GM12801 (cell line): ENCODE measurements around the gene KCNJ15.

Source experiments
- CTCF ChIP-seq: IDR thresholded peaks from one replicate; pipeline ENCODE4 v1.5.1; 2011; ENCODE audit warnings: control low read depth; ENCODE audit not compliant: insufficient read length; ENCODE audit errors: extremely low read depth

KCNJ15 gene

GRCh38 chr21:38325731-38326420 is 69.1 kb downstream of the KCNJ15 start:
- no peak for TF ChIP-seq CTCF

DNA sequence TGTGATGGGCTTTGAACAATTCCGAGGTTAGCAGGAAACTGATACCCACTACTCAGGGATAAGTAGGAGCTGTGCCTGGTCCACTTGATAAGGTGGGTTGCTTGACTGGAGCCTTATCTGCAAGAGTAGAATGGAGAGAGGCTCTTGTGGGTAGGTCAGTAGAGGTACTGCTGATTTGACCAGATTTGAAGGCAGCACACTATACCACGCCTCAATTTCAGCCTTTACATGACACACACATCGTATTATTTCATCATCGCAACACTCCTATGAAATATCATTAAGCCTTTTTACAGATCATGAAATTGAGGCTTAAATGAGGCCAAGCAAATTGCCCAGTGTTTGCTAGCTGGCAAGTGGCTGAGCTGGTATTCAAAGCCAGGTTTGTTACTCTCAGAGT is 69.6 kb downstream of the KCNJ15 start:
- TF ChIP-seq CTCF = no peak

GRCh38 chr21:38326899-38327298 is 70.1 kb downstream of the KCNJ15 start:
- TF ChIP-seq CTCF = no peak

DNA sequence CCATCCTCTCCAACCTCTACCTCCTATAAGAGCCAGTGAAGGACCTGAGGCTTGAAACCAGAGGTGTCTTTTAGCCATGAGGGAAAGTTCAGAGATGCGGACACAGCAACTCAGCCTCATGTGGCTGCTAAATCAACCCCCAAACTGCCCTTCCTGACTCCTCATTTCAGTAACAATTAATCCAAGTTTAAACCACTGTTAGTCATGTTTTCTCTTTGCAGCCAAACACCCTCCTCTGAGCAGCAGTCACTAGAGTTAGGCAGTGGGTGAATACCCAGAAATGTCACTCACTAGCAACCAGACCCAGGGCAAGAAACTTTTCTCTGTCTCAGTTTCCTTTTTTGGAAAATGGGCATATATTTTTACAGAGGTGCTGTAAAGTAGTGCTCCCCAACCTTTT is 71.2 kb downstream of the KCNJ15 start:
- TF ChIP-seq CTCF = no peak

DNA sequence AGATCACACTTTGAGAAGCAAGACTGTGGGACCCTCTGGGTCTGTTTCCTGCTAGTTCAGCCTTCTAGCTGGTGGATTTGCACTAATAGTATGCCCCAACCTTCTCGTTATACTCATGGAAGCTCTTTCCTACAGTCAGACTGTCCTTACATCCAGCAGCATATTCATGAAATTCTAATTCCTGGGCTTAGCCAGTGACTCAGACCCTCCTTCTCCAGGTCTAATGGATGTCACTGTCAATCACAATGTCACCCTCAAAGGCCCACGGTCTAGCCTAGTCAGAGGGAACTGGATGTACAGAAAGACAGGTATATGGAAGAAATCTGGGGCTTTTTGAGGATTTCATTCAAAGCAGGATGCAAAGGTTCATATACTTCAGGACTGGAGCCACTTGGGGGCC is 72.4 kb downstream of the KCNJ15 start:
- no peak for TF ChIP-seq CTCF

DNA sequence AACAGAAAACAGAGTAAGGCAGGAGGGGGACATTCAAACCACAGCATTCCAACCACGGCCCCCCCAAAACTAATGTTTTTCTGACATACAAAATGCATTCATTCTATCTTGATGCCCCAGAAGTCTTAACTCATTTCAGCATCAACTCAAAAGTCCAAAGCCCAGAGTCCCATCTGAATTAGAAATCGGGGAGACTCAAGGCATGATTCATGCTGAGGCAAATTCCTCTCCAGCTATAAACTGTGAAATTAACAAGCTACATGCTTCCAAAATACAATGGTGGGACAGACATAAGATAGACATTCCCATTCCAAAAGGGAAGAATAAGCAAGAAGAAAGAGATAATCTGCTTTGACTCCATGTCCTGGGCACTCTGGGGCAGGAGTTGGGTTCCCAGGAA is 73.9 kb downstream of the KCNJ15 start:
- TF ChIP-seq CTCF = no peak

- TF ChIP-seq CTCF = no peak
Observed at GRCh38 chr21:38333301-38334272, 76.8 kb downstream of the KCNJ15 start.
